H1 (cell line): ENCODE measurements around the gene VPS25. TPM values are rescaled to one million over a fixed set of nuclear protein-coding genes. Genes with fewer than 3 reads are reported as not detected.

Experiments
- JUND ChIP-seq: IDR thresholded peaks from 2 replicates; pipeline ENCODE4 v1.6.1; 2011; ENCODE audit warnings: mild to moderate bottlenecking, improper control_type of control experiment, low read length
- RAD21 ChIP-seq, 2 experiments: IDR thresholded peaks in 1 of 2; conservative IDR thresholded peaks in 1 of 2; 2 replicates each; pipeline ENCODE4 v1.6.1; 2011; ENCODE audit warnings: low read depth in 2 of 2, low read length in 2 of 2, improper control_type of control experiment in 1 of 2, inconsistent platforms in 1 of 2, mild to moderate bottlenecking in 1 of 2, moderate library complexity in 1 of 2
- SIN3A ChIP-seq, 2 experiments: IDR thresholded peaks in 1 of 2; conservative IDR thresholded peaks in 1 of 2; 2 replicates each; pipeline ENCODE4 v1.6.1; 2011 to 2012; ENCODE audit warnings: low read length in 2 of 2, improper control_type of control experiment in 1 of 2, low read depth in 1 of 2, mild to moderate bottlenecking in 1 of 2
- polyA plus RNA-seq, 7 experiments: library from polyadenylated mRNA; depleted of rRNA in 3 of 7; stranded (reverse) in 5 of 7; unstranded in 2 of 7; fragments of >200 nt in 5 of 7; fragments of 200-250 nt in 2 of 7; gene quantifications; 1 replicate in 5 of 7; 2 replicates in 1 of 7; 4 replicates in 1 of 7; pipeline versions ENCODE4 v1.2.1 to v1.2.3, GENCODE V29; 2011 to 2013; ENCODE audit warnings: missing spikeins in 2 of 7, mixed read lengths in 2 of 7
- total RNA-seq: library from RNA; stranded (reverse); fragmentation: NEBNext Ultra II Directional; extraction: Animal tissue kit (Norgen Biotek cat#: 25700); gene quantifications from 2 replicates; pipeline ENCODE4 v1.2.1, GENCODE V29; 2021

The VPS25 gene
- total and polyA plus RNA-seq, 2 of the 8 experiments (the other 6 are each of a cell fraction or from before 2014, with no cell fraction given), result 88.2 to 188 TPM

DNA sequence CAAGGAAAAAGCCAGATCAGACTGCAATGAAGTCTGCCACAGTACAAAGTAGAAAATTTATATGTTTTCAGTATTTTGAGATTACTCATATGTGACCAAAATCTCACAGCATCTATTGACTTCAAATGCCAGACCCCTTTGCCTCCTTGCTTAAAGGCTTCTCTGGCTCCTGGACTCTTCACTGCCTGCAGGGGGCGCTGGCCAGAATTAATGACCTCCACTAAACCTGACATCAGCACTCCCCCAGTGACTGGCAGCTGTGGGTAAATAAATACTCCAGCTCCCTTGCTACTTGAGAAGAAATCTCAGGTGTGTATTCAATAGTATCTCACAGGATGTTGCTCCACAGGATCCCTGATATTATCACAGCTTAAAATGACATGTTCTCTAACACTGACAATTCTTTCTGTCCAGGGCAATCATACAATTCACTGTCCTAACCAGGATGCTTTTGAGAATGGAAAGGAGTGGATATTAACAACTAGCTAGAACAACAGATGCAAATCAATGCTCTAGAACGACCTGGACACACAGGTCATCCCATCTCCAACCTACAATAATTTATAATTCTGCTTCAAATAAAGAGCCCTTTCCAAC lies 46.8 kb downstream of the VPS25 start (continued):
- TF ChIP-seq RAD21 (IDR thresholded peaks at IDR 0.05 in 1 of 2, conservative IDR thresholded peaks at IDR 0.05 in 1 of 2; ENCODE audit: low read depth in 2 of 2, low read length in 2 of 2), result peak; percentile 33 to 59
- no peak for TF ChIP-seq SIN3A (conservative IDR thresholded peaks at IDR 0.05 in 1 of 2, IDR thresholded peaks at IDR 0.05 in 1 of 2; ENCODE audit: low read depth in 1 of 2, low read length in 2 of 2)
- peak; percentile 28; the same call in 1 of the 2 replicates for TF ChIP-seq JUND
